ENCODE results near the gene STAT1. TPM values are rescaled to one million over a fixed set of nuclear protein-coding genes. Genes with fewer than 3 reads are reported as not detected.

The STAT1 gene
- polyA plus RNA-seq, 3 donors = 51.3 to 126 (median 110) TPM

GRCh38 chr2:190977505-190977904 is 36.5 kb downstream of the STAT1 start:
- peaks cover 95 to 97% of the 10 kb centered on the region in 2 donors for H3K36me3 Mint-ChIP-seq
- no peaks in the 10 kb centered on the region for H3K9me3 Mint-ChIP-seq
- Histone ChIP-seq H3K9ac (ENCODE audit: insufficient read depth, low read length, poor library complexity, severe bottlenecking) (no peak overlapping the region), H2AFZ (ENCODE audit: insufficient read depth, low read depth, low read length, poor library complexity, severe bottlenecking) (no peak overlapping the region), H4K20me1 (ENCODE audit: insufficient read depth, low read length) (peaks cover 99% of the 10 kb centered on the region), H3K27ac (ENCODE audit: low read depth in 1 of 2, low read length in 2 of 2) (no peak overlapping the region), H3K36me3 (replicated peaks in 1 of 2; ENCODE audit: control insufficient read depth in 1 of 2, insufficient read depth in 2 of 2, low read length in 2 of 2) (peaks cover 100% of the 10 kb centered on the region in 2 donors), H3K4me1 (ENCODE audit: control insufficient read depth in 1 of 2, insufficient read depth in 2 of 2, low read length in 2 of 2) (no peaks in the 10 kb centered on the region), H3K79me2 (ENCODE audit: insufficient read depth, low read length) (no peaks in the 10 kb centered on the region), H3K4me3 (replicated peaks in 1 of 3; ENCODE audit: low read depth in 2 of 3, low read length in 3 of 3) (no peak overlapping the region), H3K27me3 (ENCODE audit: control insufficient read depth in 2 of 2, insufficient read depth in 2 of 2, low read length in 2 of 2) (no peaks in the 10 kb centered on the region), H3K4me2 (replicated peaks; ENCODE audit: extremely low read depth, low read length, poor library complexity, severe bottlenecking) (no peak overlapping the region), H3K9me3 (replicated peaks in 1 of 2; ENCODE audit: control insufficient read depth in 1 of 2, insufficient read depth in 1 of 2, low read length in 2 of 2) (no peaks in the 10 kb centered on the region)
- TF ChIP-seq CTCF (IDR thresholded peaks at IDR 0.05) = no peak
- H3K4me3 Mint-ChIP-seq = no peak overlapping the region
- no peak for DNase-seq
- intact Hi-C loops (cut with micrococcal nuclease) = no loop called here
- 100% methylated on average over 4 of the region's 5 CpGs for WGBS (ENCODE audit: insufficient coverage)
- no peaks in the 10 kb centered on the region for H3K27me3 Mint-ChIP-seq (ENCODE audit: low read depth in 3 of 3)
- H3K27ac Mint-ChIP-seq = peak overlapping the region in 1 of 7 donors; percentile 43
- H3K4me1 Mint-ChIP-seq = peaks cover 2% of the 10 kb centered on the region

GRCh38 chr2:190976521-190976920 is 37.5 kb downstream of the STAT1 start:
- Histone ChIP-seq H4K20me1 (ENCODE audit: insufficient read depth, low read length) (peaks cover 99% of the 10 kb centered on the region), H3K4me1 (ENCODE audit: control insufficient read depth in 1 of 2, insufficient read depth in 2 of 2, low read length in 2 of 2) (peaks cover 0 to under 1% of the 10 kb centered on the region in 2 donors), H2AFZ (ENCODE audit: insufficient read depth, low read depth, low read length, poor library complexity, severe bottlenecking) (no peak overlapping the region), H3K4me3 (replicated peaks in 1 of 3; ENCODE audit: low read depth in 2 of 3, low read length in 3 of 3) (no peak overlapping the region), H3K79me2 (ENCODE audit: insufficient read depth, low read length) (no peaks in the 10 kb centered on the region), H3K9ac (ENCODE audit: insufficient read depth, low read length, poor library complexity, severe bottlenecking) (no peak overlapping the region), H3K4me2 (replicated peaks; ENCODE audit: extremely low read depth, low read length, poor library complexity, severe bottlenecking) (no peak overlapping the region), H3K27ac (ENCODE audit: low read depth in 1 of 2, low read length in 2 of 2) (no peak overlapping the region), H3K27me3 (ENCODE audit: control insufficient read depth in 2 of 2, insufficient read depth in 2 of 2, low read length in 2 of 2) (no peaks in the 10 kb centered on the region), H3K9me3 (replicated peaks in 1 of 2; ENCODE audit: control insufficient read depth in 1 of 2, insufficient read depth in 1 of 2, low read length in 2 of 2) (no peaks in the 10 kb centered on the region), H3K36me3 (replicated peaks in 1 of 2; ENCODE audit: control insufficient read depth in 1 of 2, insufficient read depth in 2 of 2, low read length in 2 of 2) (peaks cover 100% of the 10 kb centered on the region in 2 donors)
- peak overlapping the region in 1 of 7 donors; percentile 50 for H3K27ac Mint-ChIP-seq
- no peak for DNase-seq
- TF ChIP-seq CTCF (IDR thresholded peaks at IDR 0.05) = no peak
- H3K9me3 Mint-ChIP-seq = no peaks in the 10 kb centered on the region
- no peak overlapping the region for H3K4me3 Mint-ChIP-seq
- 100% methylated on average over 1 of the region's 2 CpGs for whole genome bisulfite sequencing (ENCODE audit: insufficient coverage)
- no peaks in the 10 kb centered on the region for H3K27me3 Mint-ChIP-seq (ENCODE audit: low read depth in 3 of 3)
- H3K4me1 Mint-ChIP-seq = peaks cover 4% of the 10 kb centered on the region
- H3K36me3 Mint-ChIP-seq = peaks cover 95 to 97% of the 10 kb centered on the region in 2 donors
- intact Hi-C loops (cut with micrococcal nuclease) = no loop called here

Data from CD14-positive monocyte (primary cell).